Esophagus muscularis mucosa (tissue), 4 donors: Measurements from ENCODE around the gene USP49. TPM values are rescaled to one million over a fixed set of nuclear protein-coding genes. Genes with fewer than 3 reads are reported as not detected.

Experiments
- DNase-seq: peaks from one replicate; pipeline ENCODE4 v3.0.0-alpha.2; 2017; ENCODE audit errors: extremely low spot score
- H3K27ac ChIP-seq, 4 donors: fragments of 200-600 bp; sonication (generic); replicated peaks in 1 of 4; 1 replicate in 3 of 4; 2 replicates in 1 of 4; pipeline ENCODE4 v1.5.1; 2016 to 2019; ENCODE audit warnings: mild to moderate bottlenecking in 1 of 4
- H3K27me3 ChIP-seq, 4 donors: fragments of 200-600 bp; sonication (generic); one replicate each; pipeline versions ENCODE4 v1.5.1 to v1.6.0; 2016 to 2019
- H3K36me3 ChIP-seq, 4 donors: fragments of 200-600 bp; sonication (generic); one replicate each; pipeline ENCODE4 v1.5.1; 2016 to 2019
- H3K4me1 ChIP-seq, 4 donors: fragments of 200-600 bp; sonication (generic); one replicate each; pipeline ENCODE4 v1.5.1; 2016 to 2019
- H3K4me3 ChIP-seq, 4 donors: fragments of 200-600 bp; sonication (generic); 1 replicate in 2 of 4; 2 replicates in 2 of 4; pipeline ENCODE4 v1.5.1; 2016 to 2019; ENCODE audit warnings: mild to moderate bottlenecking in 4 of 4, moderate library complexity in 1 of 4
- H3K9me3 ChIP-seq, 4 donors: fragments of 200-600 bp; sonication (generic); 1 replicate in 3 of 4; 2 replicates in 1 of 4; pipeline ENCODE4 v1.5.1; 2016 to 2019
- EP300 ChIP-seq: sonication (generic); formaldehyde crosslinking; IDR thresholded peaks from one replicate; pipeline ENCODE4 v1.6.1; 2017; ENCODE audit warnings: antibody characterized with exemption
- POLR2A ChIP-seq: fragments of 450-650 bp; IDR thresholded peaks from one replicate; pipeline ENCODE4 v1.6.1; 2017; ENCODE audit warnings: antibody characterized with exemption, moderate library complexity, mild to moderate bottlenecking, low read depth
- POLR2AphosphoS5 ChIP-seq, 2 donors: sonication (generic); formaldehyde crosslinking; IDR thresholded peaks; one replicate each; pipeline ENCODE4 v1.6.1; 2017; ENCODE audit warnings: antibody characterized with exemption in 2 of 2
- WGBS: methylation state at CpG from one replicate; pipeline ENCODE4 v1.1.5; 2018; 5-methylcytosine and 5-hydroxymethylcytosine counted together
- intact Hi-C: fragments of 100-400 bp; cut with DNase I; formaldehyde crosslinking; loops from one replicate; pipeline ENCODE4 v1.15.1; 2023
- total RNA-seq, 4 donors: library from RNA; depleted of rRNA; stranded (reverse); fragments of >200 nt; gene quantifications; one replicate each; pipeline versions ENCODE4 v1.1.0 to v1.2.1, GENCODE V29; 2016
- TF ChIP-seq, protein P1 (sequence below), 3 experiments: fragments of 200-600 bp in 2 of 3; fragments of 450-650 bp in 1 of 3; sonication (generic) in 2 of 3; IDR thresholded peaks; one replicate each; pipeline ENCODE4 v1.5.1; 2017 to 2019; ENCODE audit warnings: antibody characterized with exemption in 3 of 3, mild to moderate bottlenecking in 2 of 3, moderate library complexity in 1 of 3

Gene USP49
- total RNA-seq, 4 donors from 2014 or later: 1.3 to 2.5 (median 2.3) TPM

- H3K27ac ChIP-seq: no peak overlapping the region
- 87% methylated on average over 3 of the region's 3 CpGs for WGBS
- H3K27me3 ChIP-seq: no peaks in the 10 kb centered on the region
- H3K36me3 ChIP-seq: peaks cover 26 to 52% (median 47%) of the 10 kb centered on the region in 4 donors
- intact Hi-C loops: loop anchor here (10.0 kb wide), 1 partner anchor 775 kb away; the partner anchor contains the start of gene UBR2
- peaks cover 32 to 47% (median 34%) of the 10 kb centered on the region in 4 donors for H3K4me1 ChIP-seq
- no peaks in the 10 kb centered on the region for H3K9me3 ChIP-seq
- TF ChIP-seq POLR2AphosphoS5 (IDR thresholded peaks at IDR 0.05): no peak
- no peak overlapping the region for H3K4me3 ChIP-seq
- DNase-seq: no peak
Measured at GRCh38 chr6:41789390-41789724, 105.8 kb downstream of the USP49 start.

DNA sequence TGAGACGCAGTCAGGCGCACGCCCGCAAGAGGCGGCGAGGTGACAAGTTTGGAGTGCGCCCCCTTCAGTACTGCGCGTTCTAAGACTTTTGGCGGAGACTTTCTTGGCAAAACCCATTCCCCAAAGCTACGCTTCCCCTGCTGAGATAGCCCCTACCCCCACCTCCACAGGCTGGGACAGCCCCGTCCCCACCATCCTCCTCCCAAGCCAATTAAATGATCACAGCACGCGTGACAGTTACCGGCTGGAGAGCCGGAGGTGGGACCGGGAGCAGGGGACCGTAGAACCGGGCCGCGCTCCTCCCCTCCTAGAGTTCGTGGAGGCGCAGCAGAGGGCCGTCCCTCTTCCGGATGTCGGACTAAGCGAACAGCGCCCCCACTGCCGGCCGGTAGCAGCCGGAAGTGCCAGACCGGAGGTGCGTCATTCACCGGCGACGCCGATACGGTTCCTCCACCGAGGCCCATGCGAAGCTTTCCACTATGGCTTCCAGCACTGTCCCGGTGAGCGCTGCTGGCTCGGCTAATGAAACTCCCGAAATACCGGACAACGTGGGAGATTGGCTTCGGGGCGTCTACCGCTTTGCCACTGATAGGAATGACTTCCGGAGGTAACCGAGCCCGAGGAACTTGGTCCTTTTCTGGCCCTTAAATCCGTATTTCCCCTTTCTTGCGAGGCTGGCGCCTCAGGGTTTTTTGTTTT lies 107.8 kb downstream of the USP49 start, which contains the start of gene TOMM6:
TOMM6 (plus strand) TSS at position 476 of the 699 bp plus-strand sequence; CDS start at position 480, 4 bp downstream.
- peak within 1 kb of the TSS; percentile 92 to 96 (median 94) for H3K27ac ChIP-seq
- WGBS: 2% methylated on average over 18 of the region's 55 CpGs
- H3K4me1 ChIP-seq: peaks cover 33 to 67% (median 49%) of the 10 kb centered on the region in 4 donors
- DNase-seq: peak; percentile 98
- no peaks in the 10 kb centered on the region for H3K27me3 ChIP-seq
- H3K36me3 ChIP-seq: peaks cover 22 to 62% (median 35%) of the 10 kb centered on the region in 4 donors
- intact Hi-C loops: loop anchor here (2.0 to 10.0 kb wide), 2 partner anchors 133 to 777 kb away; partner anchors contain the start of genes BYSL, MED20 and UBR2
- peak within 1 kb of the TSS; percentile 69 to 91 (median 76) for H3K4me3 ChIP-seq
- no peaks in the 10 kb centered on the region for H3K9me3 ChIP-seq
- TF ChIP-seq POLR2A: no peak
- TF ChIP-seq, protein P1, sequence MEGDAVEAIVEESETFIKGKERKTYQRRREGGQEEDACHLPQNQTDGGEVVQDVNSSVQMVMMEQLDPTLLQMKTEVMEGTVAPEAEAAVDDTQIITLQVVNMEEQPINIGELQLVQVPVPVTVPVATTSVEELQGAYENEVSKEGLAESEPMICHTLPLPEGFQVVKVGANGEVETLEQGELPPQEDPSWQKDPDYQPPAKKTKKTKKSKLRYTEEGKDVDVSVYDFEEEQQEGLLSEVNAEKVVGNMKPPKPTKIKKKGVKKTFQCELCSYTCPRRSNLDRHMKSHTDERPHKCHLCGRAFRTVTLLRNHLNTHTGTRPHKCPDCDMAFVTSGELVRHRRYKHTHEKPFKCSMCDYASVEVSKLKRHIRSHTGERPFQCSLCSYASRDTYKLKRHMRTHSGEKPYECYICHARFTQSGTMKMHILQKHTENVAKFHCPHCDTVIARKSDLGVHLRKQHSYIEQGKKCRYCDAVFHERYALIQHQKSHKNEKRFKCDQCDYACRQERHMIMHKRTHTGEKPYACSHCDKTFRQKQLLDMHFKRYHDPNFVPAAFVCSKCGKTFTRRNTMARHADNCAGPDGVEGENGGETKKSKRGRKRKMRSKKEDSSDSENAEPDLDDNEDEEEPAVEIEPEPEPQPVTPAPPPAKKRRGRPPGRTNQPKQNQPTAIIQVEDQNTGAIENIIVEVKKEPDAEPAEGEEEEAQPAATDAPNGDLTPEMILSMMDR (IDR thresholded peaks at IDR 0.05): peak; percentile 70 to 89 (median 83)
- peak; percentile 96 to 98 for TF ChIP-seq POLR2AphosphoS5 (IDR thresholded peaks at IDR 0.05)
- no peak for TF ChIP-seq EP300

GRCh38 chr6:41786451-41787218 lies 108.5 kb downstream of the USP49 start:
- TF ChIP-seq POLR2A (no peak), EP300 (no peak), POLR2AphosphoS5 (IDR thresholded peaks at IDR 0.05) (peak; percentile 37 to 58)
- TF ChIP-seq, protein P1 (IDR thresholded peaks at IDR 0.05): peak; percentile 85 to 95 (median 90)
- Histone ChIP-seq H3K27me3 (no peaks in the 10 kb centered on the region), H3K4me1 (peaks cover 39 to 74% (median 54%) of the 10 kb centered on the region in 4 donors), H3K27ac (peak overlapping the region; percentile 92 to 96 (median 94)), H3K36me3 (peaks cover 17 to 56% (median 28%) of the 10 kb centered on the region in 4 donors), H3K9me3 (no peaks in the 10 kb centered on the region), H3K4me3 (peak overlapping the region; percentile 69 to 91 (median 76))
- DNase-seq: peak; percentile 94
- intact Hi-C loops: loop anchor here (2.0 to 10.0 kb wide), 2 partner anchors 134 to 778 kb away; partner anchors contain the start of genes BYSL, MED20 and UBR2
- 2% methylated on average over 12 of the region's 58 CpGs for WGBS

DNA sequence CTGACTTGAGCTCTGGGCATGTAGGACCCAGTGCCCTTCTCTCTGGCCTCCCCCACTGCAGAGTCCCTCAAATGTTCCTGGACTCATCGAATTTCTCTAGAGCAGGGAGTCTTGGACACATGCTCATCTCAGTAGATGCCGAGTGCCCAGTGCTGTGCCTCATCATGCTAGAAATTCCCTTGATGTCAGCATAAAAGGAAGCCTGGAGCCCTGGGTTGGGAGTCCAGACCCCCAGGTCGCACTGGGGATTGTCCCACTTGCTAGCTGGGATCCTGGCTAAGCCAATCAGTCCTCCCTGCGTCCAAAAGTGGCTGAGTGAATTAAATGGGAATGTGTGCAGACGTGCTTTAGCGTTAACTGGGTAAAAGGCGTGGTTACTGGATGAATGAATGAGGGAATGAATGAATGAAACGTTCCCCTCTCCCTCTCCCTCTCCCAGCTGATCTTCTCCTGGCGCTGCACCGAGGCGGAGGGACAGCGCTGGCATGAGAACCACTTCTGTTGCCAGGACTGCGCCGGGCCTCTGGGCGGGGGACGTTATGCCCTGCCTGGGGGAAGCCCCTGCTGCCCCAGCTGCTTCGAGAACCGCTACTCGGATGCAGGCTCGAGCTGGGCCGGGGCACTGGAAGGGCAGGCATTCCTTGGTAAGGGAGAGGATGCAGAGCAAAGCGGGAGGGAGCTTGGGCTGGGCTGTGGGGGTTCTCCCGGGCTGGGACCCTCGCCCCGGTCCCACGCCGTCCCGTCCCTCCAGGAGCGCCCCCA lies 109.3 kb downstream of the USP49 start:
- 34% methylated on average over 10 of the region's 29 CpGs for WGBS
- Histone ChIP-seq H3K4me3 (peak overlapping the region; percentile 69 to 91 (median 76)), H3K27me3 (no peaks in the 10 kb centered on the region), H3K9me3 (no peaks in the 10 kb centered on the region), H3K4me1 (peaks cover 46 to 82% (median 61%) of the 10 kb centered on the region in 4 donors), H3K27ac (peak overlapping the region; percentile 92 to 96 (median 94)), H3K36me3 (peaks cover 17 to 48% (median 20%) of the 10 kb centered on the region in 4 donors)
- intact Hi-C loops: loop anchor here (2.0 to 10.0 kb wide), 2 partner anchors 135 to 779 kb away; partner anchors contain the start of genes BYSL, MED20 and UBR2
- no peak for DNase-seq
- TF ChIP-seq POLR2A: no peak
- TF ChIP-seq, protein P1 (IDR thresholded peaks at IDR 0.05): no peak
- no peak for TF ChIP-seq POLR2AphosphoS5 (IDR thresholded peaks at IDR 0.05)
- no peak for TF ChIP-seq EP300
